GM23338 (cell line): ENCODE measurements around the gene RHOF.

Source experiments
- CREB1 ChIP-seq: fragments of 250-450 bp; sonication (Bioruptor Pico); IDR thresholded peaks from 2 replicates; pipeline ENCODE4 v1.5.0; 2020; ENCODE audit warnings: low read depth, mild to moderate bottlenecking, moderate library complexity
- CTCF ChIP-seq, 2 experiments: fragments of 200-600 bp in 1 of 2; sonication (generic) in 1 of 2; conservative IDR thresholded peaks; 2 replicates each; pipeline versions ENCODE4 v1.5.1 to v1.6.1; 2016 to 2017; ENCODE audit warnings: antibody characterized with exemption in 2 of 2, low read depth in 2 of 2, mild to moderate bottlenecking in 2 of 2, moderate library complexity in 1 of 2
- EZH2 ChIP-seq: fragments of 200-600 bp; sonication (generic); IDR thresholded peaks from one replicate; pipeline ENCODE4 v1.8.0; 2017; ENCODE audit warnings: antibody characterized with exemption, mild to moderate bottlenecking, low read depth; ENCODE audit not compliant: unreplicated experiment
- EZH2phosphoT487 ChIP-seq: fragments of 200-600 bp; sonication (generic); IDR thresholded peaks from one replicate; pipeline ENCODE4 v1.8.1; 2018; ENCODE audit warnings: antibody characterized with exemption; ENCODE audit not compliant: unreplicated experiment
- POLR2AphosphoS5 ChIP-seq: IDR thresholded peaks from 2 replicates; pipeline ENCODE4 v1.6.1; 2016; ENCODE audit warnings: antibody characterized with exemption, low read depth
- REST ChIP-seq: IDR thresholded peaks from one replicate; pipeline ENCODE4 v1.6.1; 2018; ENCODE audit warnings: antibody characterized with exemption; ENCODE audit not compliant: unreplicated experiment
- STAT1 ChIP-seq: IDR thresholded peaks from one replicate; pipeline ENCODE4 v1.6.1; 2016; ENCODE audit warnings: antibody characterized with exemption; ENCODE audit not compliant: unreplicated experiment

GRCh38 chr12:121808623-121809022, 15.1 kb upstream of the RHOF start:
- TF ChIP-seq CTCF (conservative IDR thresholded peaks at IDR 0.05; ENCODE audit: low read depth in 2 of 2) (no peak), REST (no peak), EZH2 (no peak), POLR2AphosphoS5 (no peak), STAT1 (no peak), EZH2phosphoT487 (no peak), CREB1 (CRISPR knock-in tag) (no peak)
